ENCODE results near the gene TOX2. TPM values are rescaled to one million over a fixed set of nuclear protein-coding genes. Genes with fewer than 3 reads are reported as not detected.
A peak's percentile ranks its signal among the peaks of the same experiment; 100 is the strongest.

TOX2 gene
- total RNA-seq, 1 experiment from 2014 or later = not detected

DNA sequence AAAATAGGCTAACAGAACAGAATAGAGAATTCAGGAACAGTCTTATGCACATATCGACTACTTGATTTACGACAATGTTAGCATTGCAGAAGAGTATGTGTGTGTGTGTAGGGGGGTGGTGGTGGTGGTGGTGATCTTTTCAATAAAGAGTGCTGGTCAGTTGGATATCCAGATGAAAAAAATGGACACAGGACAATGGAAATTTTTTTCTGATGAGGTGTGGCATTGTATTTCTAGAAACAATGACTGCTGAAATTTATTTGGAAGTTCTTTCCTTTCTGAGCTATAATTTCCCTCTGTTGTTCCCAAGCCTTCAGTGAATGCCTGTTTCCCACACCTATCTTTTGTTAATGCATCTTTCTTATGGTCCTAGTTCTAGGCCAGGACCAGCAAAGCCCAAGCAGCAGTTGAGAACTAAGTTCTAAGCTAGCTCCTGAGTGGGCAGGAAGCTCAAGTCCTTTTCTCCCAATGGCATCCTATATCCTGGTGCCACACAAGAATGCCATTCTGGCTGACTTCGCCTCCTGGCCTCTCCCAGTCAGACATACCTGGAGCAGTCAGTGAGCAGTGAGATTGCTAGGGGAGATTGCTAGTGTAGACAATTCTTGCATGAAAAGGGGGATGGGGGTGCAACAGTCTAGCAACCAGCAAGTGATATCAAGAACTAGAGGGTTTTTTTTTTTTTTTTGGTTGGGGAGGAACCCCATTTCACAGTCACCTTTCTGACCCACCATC is 1.2 kb upstream of the TOX2 start:
- Histone ChIP-seq H3K36me3 (ENCODE audit: control insufficient read depth, insufficient read depth, low read length) (no peaks in the 10 kb centered on the region), H3K9me3 (peaks cover 29% of the 10 kb centered on the region), H3K4me3 (ENCODE audit: low read depth, low read length) (no peak overlapping the region), H3K4me1 (peaks cover 5% of the 10 kb centered on the region; the same call in 1 of the 2 replicates), H3K27me3 (replicated peaks; ENCODE audit: control insufficient read depth, insufficient read depth, low read length) (peaks cover 8% of the 10 kb centered on the region)
- H3K27ac Mint-ChIP-seq (ENCODE audit: unreplicated experiment) = no peak overlapping the region
- H3K9me3 Mint-ChIP-seq (ENCODE audit: unreplicated experiment) = peaks cover 35% of the 10 kb centered on the region
- POLR2A ChIA-PET = no interaction called here
- peak overlapping the region; percentile 59 for H3K4me3 Mint-ChIP-seq (ENCODE audit: unreplicated experiment)
- no peaks in the 10 kb centered on the region for H3K4me1 Mint-ChIP-seq (ENCODE audit: low read depth, unreplicated experiment)
- peaks cover 24% of the 10 kb centered on the region for H3K27me3 Mint-ChIP-seq (ENCODE audit: insufficient read depth, unreplicated experiment)
- CTCF ChIA-PET = no interaction called here
- H3K36me3 Mint-ChIP-seq (ENCODE audit: insufficient read depth, unreplicated experiment) = no peaks in the 10 kb centered on the region
- DNase-seq = peak in 1 of 2 experiments; percentile 30
- intact Hi-C loops (cut with micrococcal nuclease; ENCODE audit: unreplicated experiment) = no loop called here
- no peak for TF ChIP-seq CTCF (IDR thresholded peaks at IDR 0.05; ENCODE audit: insufficient read depth in 1 of 2, low read depth in 1 of 2, low read length in 1 of 2, severe bottlenecking in 1 of 2, unreplicated experiment in 1 of 2)
- no TSS peak for BruUV-seq (replicated peaks)

GRCh38 chr20:43915211-43916072 is 790 bp downstream of the TOX2 start:
- peak overlapping the region; percentile 29 for H3K4me3 ChIP-seq (ENCODE audit: low read depth, low read length)
- no peaks in the 10 kb centered on the region for H3K36me3 ChIP-seq (ENCODE audit: control insufficient read depth, insufficient read depth, low read length)
- H3K4me1 ChIP-seq = peaks cover 5% of the 10 kb centered on the region; the same call in 1 of the 2 replicates
- intact Hi-C loops (cut with micrococcal nuclease; ENCODE audit: unreplicated experiment) = no loop called here
- H3K4me3 Mint-ChIP-seq (ENCODE audit: unreplicated experiment) = peak overlapping the region; percentile 66
- no peak overlapping the region for H3K27ac Mint-ChIP-seq (ENCODE audit: unreplicated experiment)
- peak in 1 of 2 experiments; percentile 47 for DNase-seq
- ChIA-PET POLR2A (no interaction called here), CTCF (no interaction called here)
- no peaks in the 10 kb centered on the region for H3K4me1 Mint-ChIP-seq (ENCODE audit: low read depth, unreplicated experiment)
- H3K36me3 Mint-ChIP-seq (ENCODE audit: insufficient read depth, unreplicated experiment) = no peaks in the 10 kb centered on the region
- peaks cover 23% of the 10 kb centered on the region for H3K9me3 Mint-ChIP-seq (ENCODE audit: unreplicated experiment)
- peaks cover 28% of the 10 kb centered on the region for H3K9me3 ChIP-seq
- no peak for TF ChIP-seq CTCF (IDR thresholded peaks at IDR 0.05; ENCODE audit: insufficient read depth in 1 of 2, low read depth in 1 of 2, low read length in 1 of 2, severe bottlenecking in 1 of 2, unreplicated experiment in 1 of 2)
- H3K27me3 ChIP-seq (replicated peaks; ENCODE audit: control insufficient read depth, insufficient read depth, low read length) = peaks cover 8% of the 10 kb centered on the region
- BruUV-seq (replicated peaks) = no TSS peak
- peaks cover 24% of the 10 kb centered on the region for H3K27me3 Mint-ChIP-seq (ENCODE audit: insufficient read depth, unreplicated experiment)

- Histone ChIP-seq H3K4me1 (peaks cover 5% of the 10 kb centered on the region; the same call in 1 of the 2 replicates), H3K4me3 (ENCODE audit: low read depth, low read length) (no peak overlapping the region), H3K27me3 (replicated peaks; ENCODE audit: control insufficient read depth, insufficient read depth, low read length) (peaks cover 8% of the 10 kb centered on the region), H3K36me3 (ENCODE audit: control insufficient read depth, insufficient read depth, low read length) (no peaks in the 10 kb centered on the region), H3K9me3 (peaks cover 28% of the 10 kb centered on the region)
- no peak for TF ChIP-seq CTCF (IDR thresholded peaks at IDR 0.05; ENCODE audit: insufficient read depth in 1 of 2, low read depth in 1 of 2, low read length in 1 of 2, severe bottlenecking in 1 of 2, unreplicated experiment in 1 of 2)
- DNase-seq = no peak
- intact Hi-C loops (cut with micrococcal nuclease; ENCODE audit: unreplicated experiment) = no loop called here
- no TSS peak for BruUV-seq (replicated peaks)
- ChIA-PET POLR2A (interaction anchor here (0.6 kb wide), 1 partner anchor 18 kb away, joined by 7 read pairs; no protein-coding TSS in a partner anchor), CTCF (no interaction called here)
- H3K27ac Mint-ChIP-seq (ENCODE audit: unreplicated experiment) = no peak overlapping the region
- H3K27me3 Mint-ChIP-seq (ENCODE audit: insufficient read depth, unreplicated experiment) = peaks cover 24% of the 10 kb centered on the region
- no peak overlapping the region for H3K4me3 Mint-ChIP-seq (ENCODE audit: unreplicated experiment)
- no peaks in the 10 kb centered on the region for H3K36me3 Mint-ChIP-seq (ENCODE audit: insufficient read depth, unreplicated experiment)
- H3K9me3 Mint-ChIP-seq (ENCODE audit: unreplicated experiment) = peaks cover 23% of the 10 kb centered on the region
- no peaks in the 10 kb centered on the region for H3K4me1 Mint-ChIP-seq (ENCODE audit: low read depth, unreplicated experiment)
Measured at GRCh38 chr20:43916073-43916880, 1.6 kb downstream of the TOX2 start.

Measured in Caco-2 (cell line).